HG02610 (cell line): Measurements from ENCODE around the gene CDH12.
"Not testable (repeated sequence)": the region's sequence is repeated elsewhere in the genome, so short reads cannot be mapped to it uniquely, and the experiment has no call there.

Experiments used
- ATAC-seq: cut with Tn5 transposase; IDR thresholded peaks from one replicate; pipeline ENCODE4 v1.9.1; 2021; ENCODE audit warnings: mild to moderate bottlenecking, moderate library complexity; ENCODE audit not compliant: unreplicated experiment

CDH12 gene

GRCh38 chr5:22651355-22651754, 201.8 kb downstream of the CDH12 start:
- no peak for ATAC-seq

- no peak for ATAC-seq
Observed at GRCh38 chr5:22650511-22650910, 202.6 kb downstream of the CDH12 start.

- no peak for ATAC-seq
Observed at GRCh38 chr5:22649074-22649473, 204.1 kb downstream of the CDH12 start.

- ATAC-seq = no peak
Observed at GRCh38 chr5:22644859-22645258, 208.3 kb downstream of the CDH12 start.

GRCh38 chr5:22643356-22643755, 209.8 kb downstream of the CDH12 start:
- ATAC-seq = no peak

- ATAC-seq = no peak
Observed at GRCh38 chr5:22631683-22632082, 221.5 kb downstream of the CDH12 start.

GRCh38 chr5:22627029-22627428, 226.1 kb downstream of the CDH12 start:
- ATAC-seq = no peak

- ATAC-seq = no peak
Observed at GRCh38 chr5:22625451-22625850, 227.7 kb downstream of the CDH12 start.

GRCh38 chr5:22621084-22621483, 232.1 kb downstream of the CDH12 start:
- no peak for ATAC-seq

GRCh38 chr5:22615964-22616363, 237.2 kb downstream of the CDH12 start:
- no peak for ATAC-seq

- no peak for ATAC-seq
Observed at GRCh38 chr5:22614486-22615094, 238.6 kb downstream of the CDH12 start.

- ATAC-seq = no peak
Observed at GRCh38 chr5:22612928-22613327, 240.2 kb downstream of the CDH12 start.

- ATAC-seq = no peak
Observed at GRCh38 chr5:22611327-22611726, 241.8 kb downstream of the CDH12 start.

- not testable (repeated sequence) for ATAC-seq
Observed at GRCh38 chr5:22607498-22607897, 245.6 kb downstream of the CDH12 start.

- ATAC-seq = no peak
Observed at GRCh38 chr5:22605473-22605872, 247.7 kb downstream of the CDH12 start.

GRCh38 chr5:22604711-22605110, 248.4 kb downstream of the CDH12 start:
- no peak for ATAC-seq

- ATAC-seq = no peak
Observed at GRCh38 chr5:22598796-22599195, 254.3 kb downstream of the CDH12 start.

GRCh38 chr5:22596404-22596970, 256.7 kb downstream of the CDH12 start:
- no peak for ATAC-seq

GRCh38 chr5:22594491-22594890, 258.7 kb downstream of the CDH12 start:
- no peak for ATAC-seq

GRCh38 chr5:22593592-22593991, 259.6 kb downstream of the CDH12 start:
- peak; percentile 89 for ATAC-seq

- peak; percentile 74 for ATAC-seq
Observed at GRCh38 chr5:22591461-22591860, 261.7 kb downstream of the CDH12 start.

- ATAC-seq = no peak
Observed at GRCh38 chr5:22590677-22591268, 262.4 kb downstream of the CDH12 start.

- ATAC-seq = no peak
Observed at GRCh38 chr5:22577711-22578110, 275.4 kb downstream of the CDH12 start.
